SK-N-SH (cell line): Measurements from ENCODE around the gene CBLN2. TPM values are rescaled to one million over a fixed set of nuclear protein-coding genes. Genes with fewer than 3 reads are reported as not detected.

Source experiments
- CTCF ChIA-PET: fragments of 300-600, 350-600 bp; formaldehyde crosslinking; extraction: SDS; loops from one replicate; lab custom pipeline; 2021; lab: Yijun Ruan, JAX
- POLR2A ChIA-PET: fragments of 350-600 bp; sonication (Branson Sonifier 250); formaldehyde crosslinking; extraction: SDS; loops from one replicate; lab custom pipeline; 2020; ENCODE audit warnings: antibody characterized with exemption, inconsistent platforms; lab: Yijun Ruan, JAX
- DNase-seq: peaks from one replicate; pipeline ENCODE4 v3.0.0; 2012
- H2AFZ ChIP-seq: fragments of 200-600 bp; sonication (generic); 2 replicates; pipeline ENCODE4 v1.8.1; 2016; ENCODE audit warnings: antibody characterized with exemption, mild to moderate bottlenecking, low read depth
- H3F3A ChIP-seq: fragments of 200-600 bp; sonication (generic); replicated peaks from 2 replicates; pipeline ENCODE3; 2016; ENCODE audit warnings: antibody characterized with exemption, mild to moderate bottlenecking; ENCODE audit not compliant: insufficient read depth
- H3K27ac ChIP-seq, 2 experiments: fragments of 200-500 bp in 1 of 2; fragments of 200-600 bp in 1 of 2; sonication (Bioruptor generic) in 1 of 2; sonication (generic), shearing (Covaris generic) in 1 of 2; 2 replicates each; pipeline versions ENCODE4 v1.5.1 to v1.6.1; 2014 to 2016; ENCODE audit warnings: low read depth in 2 of 2, inconsistent platforms in 1 of 2, low read length in 1 of 2, mild to moderate bottlenecking in 1 of 2, mixed read lengths in 1 of 2
- H3K27me3 ChIP-seq: fragments of 200-600 bp; sonication (generic), shearing (Covaris generic); 2 replicates; pipeline ENCODE4 v1.6.1; 2016; ENCODE audit warnings: mixed run types; ENCODE audit not compliant: insufficient read depth
- H3K36me3 ChIP-seq, 2 experiments: fragments of 200-500 bp in 1 of 2; fragments of 200-600 bp in 1 of 2; sonication (Bioruptor generic) in 1 of 2; sonication (generic) in 1 of 2; replicated peaks in 1 of 2; 2 replicates each; pipeline versions ENCODE3 to v1.5.1; 2014 to 2016; ENCODE audit warnings: low read length in 1 of 2, mild to moderate bottlenecking in 1 of 2; ENCODE audit not compliant: insufficient read depth in 2 of 2, control insufficient read depth in 1 of 2
- H3K4me1 ChIP-seq, 2 experiments: fragments of 200-500 bp in 1 of 2; fragments of 200-600 bp in 1 of 2; sonication (Bioruptor generic) in 1 of 2; sonication (generic), shearing (Covaris generic) in 1 of 2; 2 replicates each; pipeline versions ENCODE4 v1.5.1 to v1.6.1; 2014 to 2016; ENCODE audit warnings: low read depth in 1 of 2, low read length in 1 of 2, mixed run types in 1 of 2; ENCODE audit not compliant: insufficient read depth in 2 of 2, control insufficient read depth in 1 of 2
- H3K4me2 ChIP-seq: fragments of 200-600 bp; sonication (generic), shearing (Covaris generic); 2 replicates; pipeline ENCODE4 v1.6.1; 2017; ENCODE audit warnings: mixed run types
- H3K4me3 ChIP-seq, 2 experiments: fragments of 200-500 bp in 1 of 2; fragments of 200-600 bp in 1 of 2; sonication (Bioruptor generic) in 1 of 2; sonication (generic), shearing (Covaris generic) in 1 of 2; 2 replicates each; pipeline versions ENCODE4 v1.5.1 to v1.8.1; 2014 to 2016; ENCODE audit warnings: low read depth in 2 of 2, inconsistent platforms in 1 of 2, low read length in 1 of 2, mild to moderate bottlenecking in 1 of 2, mixed read lengths in 1 of 2, moderate library complexity in 1 of 2
- H3K79me2 ChIP-seq: fragments of 200-600 bp; sonication (generic); 2 replicates; pipeline ENCODE4 v1.8.1; 2017; ENCODE audit warnings: mild to moderate bottlenecking; ENCODE audit not compliant: insufficient read depth
- H3K9ac ChIP-seq: fragments of 200-600 bp; sonication (generic); 2 replicates; pipeline ENCODE4 v1.6.1; 2017; ENCODE audit warnings: mixed run types
- H3K9me2 ChIP-seq: fragments of 200-600 bp; sonication (generic); 2 replicates; pipeline ENCODE4 v1.6.1; 2017; ENCODE audit warnings: mixed run types
- H3K9me3 ChIP-seq: fragments of 200-600 bp; sonication (generic); 2 replicates; pipeline ENCODE4 v1.6.1; 2017; ENCODE audit warnings: mixed run types, mild to moderate bottlenecking, moderate library complexity
- H4K20me1 ChIP-seq: fragments of 200-600 bp; sonication (generic); 2 replicates; pipeline ENCODE4 v1.6.1; 2017; ENCODE audit warnings: mild to moderate bottlenecking, mixed run types; ENCODE audit not compliant: insufficient read depth
- CTCF ChIP-seq: fragments of 200-600 bp; sonication (generic); IDR thresholded peaks from 2 replicates; pipeline ENCODE4 v1.6.1; 2017; ENCODE audit warnings: antibody characterized with exemption, mild to moderate bottlenecking, moderate library complexity
- JUND ChIP-seq: IDR thresholded peaks from 2 replicates; pipeline ENCODE4 v1.4.0; 2012
- MEF2A ChIP-seq: IDR thresholded peaks from 2 replicates; pipeline ENCODE4 v1.4.0; 2012; ENCODE audit warnings: low read depth, borderline replicate concordance
- NFIC ChIP-seq: IDR thresholded peaks from 2 replicates; pipeline ENCODE4 v1.4.0; 2012; ENCODE audit warnings: borderline replicate concordance
- PBX3 ChIP-seq: IDR thresholded peaks from 2 replicates; pipeline ENCODE4; 2012
- RAD21 ChIP-seq: IDR thresholded peaks from 2 replicates; pipeline ENCODE4 v1.6.1; 2012; ENCODE audit warnings: mild to moderate bottlenecking, low read length
- RCOR1 ChIP-seq: fragments of 150-350 bp; IDR thresholded peaks from 2 replicates; pipeline ENCODE4 v1.6.1; 2017; ENCODE audit warnings: antibody characterized with exemption, low read length
- RFX5 ChIP-seq: IDR thresholded peaks from 2 replicates; pipeline ENCODE4 v1.6.1; 2012; ENCODE audit warnings: mild to moderate bottlenecking, improper control_type of control experiment, low read length
- SIN3A ChIP-seq: IDR thresholded peaks from 2 replicates; pipeline ENCODE4 v1.6.1; 2012; ENCODE audit warnings: low read depth, mild to moderate bottlenecking, low read length, moderate library complexity, borderline replicate concordance
- SMC3 ChIP-seq: IDR thresholded peaks from 2 replicates; pipeline ENCODE4 v1.6.1; 2012; ENCODE audit warnings: low read depth, low read length, improper control_type of control experiment
- TAF1 ChIP-seq: IDR thresholded peaks from 2 replicates; pipeline ENCODE4 v1.6.1; 2012; ENCODE audit warnings: low read depth, mild to moderate bottlenecking, low read length, moderate library complexity, borderline replicate concordance
- USF1 ChIP-seq: IDR thresholded peaks from 2 replicates; pipeline ENCODE4 v1.4.0; 2012; ENCODE audit warnings: low read depth, borderline replicate concordance
- USF2 ChIP-seq: fragments of 150-350 bp; IDR thresholded peaks from 2 replicates; pipeline ENCODE4 v1.6.1; 2017; ENCODE audit warnings: antibody characterized with exemption, low read length, low read depth, borderline replicate concordance
- YY1 ChIP-seq: IDR thresholded peaks from 2 replicates; pipeline ENCODE4 v1.4.0; 2012; ENCODE audit warnings: low read depth, mild to moderate bottlenecking
- WGBS: methylation state at CpG from one replicate; pipeline ENCODE4 v1.1.6; 2017; ENCODE audit warnings: low lambda C conversion rate; 5-methylcytosine and 5-hydroxymethylcytosine counted together
- polyA plus RNA-seq, 3 experiments: library from polyadenylated mRNA; depleted of rRNA; stranded (reverse); fragments of >200 nt; gene quantifications; 2 replicates each; pipeline ENCODE4 v1.2.3, GENCODE V29; 2012

The CBLN2 gene
- polyA plus RNA-seq, 1 of the 3 experiments (the other 2 are of a cell fraction), result 0.28 TPM

- TF ChIP-seq MEF2A, result no peak
- no peak for TF ChIP-seq SMC3
- TF ChIP-seq SIN3A, result no peak
Observed at GRCh38 chr18:72581976-72582375, 37.8 kb upstream of the CBLN2 start (continued).

- TF ChIP-seq USF1, result no peak
- TF ChIP-seq RAD21, result no peak
- no peak for TF ChIP-seq YY1
- TF ChIP-seq TAF1, result no peak
- no peak for TF ChIP-seq JUND
- no peak for TF ChIP-seq USF2
- no peak for TF ChIP-seq CTCF
- WGBS, result 28% methylated on average over 2 of the region's 2 CpGs
- H2AFZ ChIP-seq, result no peak overlapping the region
- H3F3A ChIP-seq, result no peaks in the 10 kb centered on the region
- no peak overlapping the region for H3K4me3 ChIP-seq
- ChIA-PET CTCF (interaction anchor here (1.2 kb wide), 1 partner anchor 25 kb away, joined by 3 read pairs; no protein-coding TSS in a partner anchor), POLR2A (no interaction called here)
- H3K9me3 ChIP-seq, result no peaks in the 10 kb centered on the region
- H3K4me2 ChIP-seq, result no peak overlapping the region
- H3K27me3 ChIP-seq, result no peaks in the 10 kb centered on the region
- H3K79me2 ChIP-seq, result no peaks in the 10 kb centered on the region
- H3K9me2 ChIP-seq, result no peaks in the 10 kb centered on the region
- H3K9ac ChIP-seq, result no peak overlapping the region
- H4K20me1 ChIP-seq, result no peaks in the 10 kb centered on the region
- H3K27ac ChIP-seq, result no peak overlapping the region
- H3K4me1 ChIP-seq, result no peaks in the 10 kb centered on the region
- DNase-seq, result no peak
- H3K36me3 ChIP-seq, result no peaks in the 10 kb centered on the region
Observed at GRCh38 chr18:72572896-72573295, 28.8 kb upstream of the CBLN2 start.

- TF ChIP-seq PBX3, result no peak
- TF ChIP-seq RFX5, result no peak
- no peak for TF ChIP-seq NFIC
- no peak for TF ChIP-seq RCOR1
- Histone ChIP-seq H3K27ac (no peak overlapping the region), H3K9me3 (no peaks in the 10 kb centered on the region), H3K9me2 (no peaks in the 10 kb centered on the region), H3K9ac (no peak overlapping the region), H3K79me2 (no peaks in the 10 kb centered on the region), H3K4me3 (no peak overlapping the region), H3K27me3 (no peaks in the 10 kb centered on the region), H2AFZ (no peak overlapping the region), H3F3A (no peaks in the 10 kb centered on the region), H3K4me1 (no peaks in the 10 kb centered on the region), H4K20me1 (no peaks in the 10 kb centered on the region), H3K36me3 (no peaks in the 10 kb centered on the region), H3K4me2 (no peak overlapping the region)
- ChIA-PET CTCF (no interaction called here), POLR2A (no interaction called here)
- WGBS, result 56% methylated on average over 3 of the region's 3 CpGs
- DNase-seq, result no peak
Observed at GRCh38 chr18:72566290-72566689, 22.1 kb upstream of the CBLN2 start.
